K562 (cell line): ENCODE data around the gene NUAK2. TPM values are rescaled to one million over a fixed set of nuclear protein-coding genes. Genes with fewer than 3 reads are reported as not detected.

ENCODE experiments used
- BRF1 ChIP-seq: IDR thresholded peaks from 3 replicates; pipeline ENCODE4 v1.6.1; 2011; ENCODE audit warnings: borderline replicate concordance, mild to moderate bottlenecking; ENCODE audit not compliant: insufficient read length; ENCODE audit errors: extremely low read depth
- DDX20 ChIP-seq: fragments of 450-650 bp; IDR thresholded peaks from 2 replicates; pipeline ENCODE4 v1.6.1; 2016; ENCODE audit warnings: missing genetic modification characterization, low read depth, mild to moderate bottlenecking, missing compliant biosample characterization, moderate library complexity
- GABPB2 ChIP-seq: fragments of 250-450 bp; sonication (Bioruptor Pico); conservative IDR thresholded peaks from 2 replicates; pipeline ENCODE4 v1.5.1; 2021; ENCODE audit warnings: mild to moderate bottlenecking
- HDAC1 ChIP-seq, 2 experiments: fragments of 450-650 bp; IDR thresholded peaks; 2 replicates each; pipeline ENCODE4 v1.6.1; 2016 to 2017; ENCODE audit warnings: inconsistent platforms in 1 of 2, mild to moderate bottlenecking in 1 of 2, moderate library complexity in 1 of 2
- MXI1 ChIP-seq: IDR thresholded peaks from 2 replicates; pipeline ENCODE4 v1.6.1; 2011; ENCODE audit warnings: low read depth, mild to moderate bottlenecking, improper control_type of control experiment, low read length
- MYC ChIP-seq, 2 experiments: fragments of 250-450 bp in 1 of 2; sonication (Bioruptor Pico) in 1 of 2; IDR thresholded peaks; 2 replicates each; pipeline versions ENCODE4 v1.5.1 to v1.6.1; 2012 to 2021; ENCODE audit warnings: low read depth in 2 of 2, borderline replicate concordance in 1 of 2, improper control_type of control experiment in 1 of 2, low read length in 1 of 2, mild to moderate bottlenecking in 1 of 2, moderate library complexity in 1 of 2
- NFRKB ChIP-seq: fragments of 450-650 bp; IDR thresholded peaks from 2 replicates; pipeline ENCODE4 v1.6.1; 2016; ENCODE audit warnings: low read depth
- TRIM28 ChIP-seq: fragments of 450-650 bp; IDR thresholded peaks from 2 replicates; pipeline ENCODE4 v1.6.1; 2017
- ZBTB40 ChIP-seq, 2 experiments: fragments of 450-650 bp in 1 of 2; sonication (generic) in 1 of 2; formaldehyde crosslinking in 1 of 2; IDR thresholded peaks; 2 replicates each; pipeline versions ENCODE4 v1.7.1 to v1.9.0; 2016 to 2022; ENCODE audit warnings: inconsistent platforms in 1 of 2, mild to moderate bottlenecking in 1 of 2, missing genetic modification reagents in 1 of 2
- ZNF263 ChIP-seq: sonication (generic); formaldehyde crosslinking; IDR thresholded peaks from 2 replicates; pipeline ENCODE4 v1.8.0; 2022; ENCODE audit warnings: mild to moderate bottlenecking, missing genetic modification reagents, borderline replicate concordance
- polyA plus RNA-seq, 8 experiments: library from polyadenylated mRNA; depleted of rRNA in 4 of 8; stranded (reverse) in 5 of 8; unstranded in 3 of 8; fragments of >200 nt; fragmentation: Nextera tagmentation in 2 of 8; fragmentation: Illumina TruSeq in 1 of 8; extraction: Ambion mirVana in 2 of 8; extraction: Trizol in 1 of 8; gene quantifications; 2 replicates each; pipeline versions ENCODE4 v1.2.1 to v1.2.3, GENCODE V29; 2011 to 2014; ENCODE audit warnings: inconsistent platforms in 1 of 8, missing spikeins in 1 of 8
- total RNA-seq, 7 experiments: library from RNA; depleted of rRNA in 6 of 7; stranded (reverse); fragments of >200 nt in 6 of 7; fragmentation: Illumina TruSeq in 2 of 7; extraction: Trizol in 2 of 7; gene quantifications; 2 replicates each; pipeline versions ENCODE4 v1.2.1 to v1.2.3, GENCODE V29; 2011 to 2021; ENCODE audit warnings: low replicate concordance in 1 of 7

NUAK2 gene
- total and polyA plus RNA-seq, 9 of the 15 experiments (the other 6 are each of a cell fraction or from before 2014, with no cell fraction given): 0.04 to 0.44 (median 0.14) TPM

GRCh38 chr1:205321162-205321958, at the start of gene NUAK2 (continued):
- TF ChIP-seq MXI1 (no peak), BRF1 (no peak), HDAC1 (IDR thresholded peaks at IDR 0.05) (no peak), NFRKB (no peak), ZNF263 (CRISPR knock-in tag) (peak; percentile 67; the same call in 1 of the 2 replicates), DDX20 (tag) (no peak), TRIM28 (no peak), MYC (IDR thresholded peaks at IDR 0.05; ENCODE audit: low read depth, low read length) (peak; percentile 46; the same call in 1 of the 2 replicates), MYC (CRISPR knock-in tag; IDR thresholded peaks at IDR 0.05; ENCODE audit: borderline replicate concordance, low read depth) (no peak; the same call in 1 of the 2 replicates), GABPB2 (CRISPR knock-in tag) (no peak), ZBTB40 (IDR thresholded peaks at IDR 0.05) (no peak), ZBTB40 (CRISPR knock-in tag; IDR thresholded peaks at IDR 0.05) (0 out of 2 replicates have a peak, but pooled peaks have one; percentile 17)
